Airway epithelial cell (primary cell): ENCODE data around the gene HCN3. TPM values are rescaled to one million over a fixed set of nuclear protein-coding genes. Genes with fewer than 3 reads are reported as not detected.

ENCODE experiments used
- total RNA-seq: library from RNA; depleted of rRNA; stranded (reverse); fragments of >200 nt; gene quantifications from 2 replicates; pipeline ENCODE4 v1.2.3, GENCODE V29; 2015

Gene HCN3
- 0.28 and 1.3 TPM in 2 replicates for total RNA-seq

GRCh38 chr1:155277070-155277901 is at the start of gene HCN3:
HCN3 (plus strand) TSS chr1:155277463; CDS start chr1:155277591, 128 bp downstream.

DNA sequence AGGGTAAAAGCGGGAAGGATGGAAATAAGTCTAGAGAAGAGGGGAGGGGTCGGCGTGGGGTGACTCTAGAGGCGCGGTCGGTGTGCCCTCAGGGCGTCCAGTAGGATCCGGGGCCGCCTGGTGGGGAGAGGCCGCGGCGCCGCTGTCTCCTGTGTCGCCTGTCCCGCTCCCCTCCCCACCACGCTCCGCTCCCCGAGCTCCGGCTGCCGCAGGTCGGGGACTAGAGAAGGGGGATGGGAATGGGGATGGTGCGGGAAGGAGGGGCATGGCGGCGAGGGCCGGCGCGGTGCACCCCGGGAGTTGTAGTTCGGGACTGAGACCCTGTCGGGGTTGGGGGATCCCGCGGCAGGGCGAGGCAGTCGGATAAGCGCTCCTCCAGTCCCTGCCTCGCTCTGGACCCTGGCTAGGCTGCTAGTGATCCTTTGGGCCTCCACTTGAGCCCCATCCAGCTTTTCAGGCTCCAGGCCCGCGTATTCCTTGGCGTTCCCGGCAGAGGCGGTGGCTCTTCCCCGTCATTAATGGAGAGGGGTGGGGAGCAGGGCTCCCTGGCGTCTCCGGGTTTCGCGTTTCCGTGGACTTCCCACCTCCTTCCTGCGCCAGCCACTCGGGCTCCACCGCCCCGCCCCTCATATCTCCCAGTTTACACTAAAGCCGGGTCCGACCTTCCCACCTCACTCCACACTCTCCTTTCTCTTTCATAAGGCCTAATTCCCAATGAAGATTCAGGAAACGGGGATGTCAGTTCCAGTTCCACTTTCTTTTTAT is 21.8 kb upstream of the HCN3 start, which contains the start of gene ENTREP3:
ENTREP3 (minus strand) TSS at position 241 of the 765 bp plus-strand sequence. CDS start 606 bp downstream, outside the sequence.

DNA sequence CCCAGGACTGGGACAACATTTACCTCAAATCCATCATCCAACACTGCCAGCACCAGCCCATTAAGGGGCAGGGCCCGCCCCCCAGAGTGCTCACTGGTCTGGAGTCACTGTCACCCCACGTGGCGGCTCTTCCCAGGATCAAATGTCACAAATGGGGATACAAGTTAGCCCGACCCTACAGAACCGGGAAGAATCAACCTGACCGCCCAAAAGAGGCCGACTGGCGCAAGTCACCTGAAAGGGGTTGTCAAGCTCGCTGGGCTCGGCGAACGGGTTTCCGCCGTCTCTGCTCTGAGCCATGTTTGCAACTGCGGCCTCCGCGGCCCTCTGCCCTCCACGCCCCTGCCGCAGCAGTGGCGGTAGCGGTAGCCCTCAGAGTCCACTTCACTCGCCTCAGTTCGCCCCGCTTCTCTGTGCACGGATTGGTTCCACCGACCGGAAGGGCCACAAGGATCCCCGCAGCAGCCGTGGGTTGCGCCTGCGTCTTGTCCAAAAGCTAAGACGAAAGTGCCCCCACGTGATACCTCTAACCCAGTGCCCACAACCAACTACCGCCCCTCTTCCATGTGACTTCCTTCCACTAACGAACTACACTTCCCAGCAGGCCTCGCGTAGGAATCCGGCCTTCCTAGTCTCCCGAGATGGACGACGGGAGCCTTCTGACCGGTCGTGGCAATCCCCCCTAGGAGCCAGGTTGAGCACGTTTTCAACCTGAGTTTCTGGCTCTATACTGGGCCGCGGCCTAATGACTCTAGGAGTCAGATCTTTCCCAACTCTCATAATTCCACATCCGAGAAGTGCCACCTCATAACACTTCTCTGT is 15.2 kb upstream of the HCN3 start, which contains the start of gene SCAMP3:
SCAMP3 (minus strand) TSS at position 509 of the 822 bp plus-strand sequence; CDS start at position 300, 209 bp downstream.

DNA sequence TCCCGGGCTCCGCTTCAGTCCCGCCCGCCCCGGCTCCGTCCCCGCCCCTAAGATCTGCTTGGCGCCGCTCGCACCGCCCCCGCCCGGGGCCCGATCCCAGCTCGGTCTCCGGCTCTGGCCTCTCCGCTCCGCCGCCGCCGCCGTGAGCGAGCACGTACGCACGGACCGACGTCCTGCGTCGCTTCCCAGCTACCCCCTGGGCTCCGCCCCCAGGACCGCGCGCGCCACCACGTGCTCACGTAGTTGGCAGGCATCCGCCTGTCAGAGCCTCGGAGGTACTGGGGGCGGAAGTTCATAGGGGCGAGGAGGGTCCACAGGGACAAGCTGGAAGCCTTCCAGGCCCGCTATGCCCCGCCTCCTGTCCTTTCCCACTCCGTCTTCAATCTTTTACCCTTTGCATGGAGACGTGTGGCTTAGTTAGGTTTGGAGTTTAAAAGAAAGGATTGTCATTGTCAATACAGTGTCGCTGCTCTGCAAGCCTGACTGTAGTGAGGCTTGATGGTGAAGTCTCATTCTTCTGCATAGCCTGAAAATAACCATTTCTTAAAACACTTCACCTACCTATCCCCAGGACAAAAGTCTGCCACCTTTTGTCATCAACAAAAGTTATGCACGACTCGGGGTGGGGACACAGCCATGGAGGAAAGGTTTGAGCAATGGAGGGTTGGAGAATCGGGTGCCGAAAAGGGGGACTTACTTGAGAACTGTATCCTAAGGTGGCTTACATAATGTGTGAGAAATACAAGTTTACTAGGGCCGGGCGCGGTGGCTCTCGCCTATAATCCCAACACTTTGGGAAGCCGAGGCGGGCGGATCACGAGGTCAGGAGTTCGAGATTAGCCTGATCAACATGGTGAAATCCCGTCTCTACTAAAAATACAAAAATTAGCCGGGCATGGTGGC is 3.7 kb upstream of the HCN3 start, which contains the start of gene CLK2:
CLK2 (minus strand) TSS at position 162 of the 903 bp plus-strand sequence. CDS start 2,527 bp downstream, outside the sequence.

GRCh38 chr1:155301342-155301841 is 24.1 kb downstream of the HCN3 start, which contains the start of gene PKLR:
PKLR (minus strand) TSS chr1:155301438; CDS start chr1:155301395, 43 bp downstream.

DNA sequence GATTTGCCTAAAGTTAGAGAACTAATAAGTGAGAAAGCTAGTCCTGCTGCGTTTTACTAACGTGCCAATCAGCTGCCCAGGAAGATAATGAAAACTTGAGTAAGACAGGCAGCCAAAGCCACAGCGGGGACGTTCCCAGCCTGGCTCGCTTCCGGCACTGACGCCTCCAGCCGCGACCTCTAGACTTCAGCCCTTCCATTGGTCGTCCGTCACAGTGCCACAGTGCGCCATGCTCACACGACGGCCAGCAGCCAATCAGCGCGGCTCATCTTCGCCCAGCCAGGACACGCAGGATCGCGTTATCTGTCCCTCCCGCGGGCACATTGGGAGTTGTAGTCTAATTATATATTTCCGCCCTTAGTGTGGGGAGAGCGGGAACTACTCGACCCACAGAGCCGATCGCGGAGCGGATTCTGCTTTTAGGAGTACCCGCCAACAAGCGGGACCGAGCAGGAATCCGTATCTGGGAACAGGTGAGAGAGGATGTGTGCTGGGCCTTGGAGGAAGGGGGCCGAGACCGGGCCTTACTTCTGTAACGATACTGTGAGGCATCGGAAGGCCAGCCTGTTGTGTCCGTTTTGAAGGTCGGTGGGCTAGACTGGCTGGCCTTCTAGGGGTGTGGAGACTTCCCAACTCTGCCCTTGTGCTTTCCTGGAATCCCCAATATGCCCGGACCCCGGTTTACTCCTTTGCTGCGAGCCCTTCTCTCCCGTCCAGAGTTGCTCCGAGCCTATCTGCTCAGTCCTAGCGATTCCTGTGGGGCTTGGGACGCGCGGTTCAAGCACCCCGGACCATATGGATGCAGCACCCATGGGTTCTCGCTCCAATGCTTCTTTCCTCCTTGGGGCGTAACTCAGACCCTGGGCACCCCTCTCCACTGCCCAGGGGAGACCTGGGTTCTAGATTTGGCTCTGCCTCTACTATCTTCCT is 31.5 kb downstream of the HCN3 start, which contains the start of gene FDPS:
FDPS (plus strand) TSS at position 374 of the 930 bp plus-strand sequence. CDS start 924 bp downstream, outside the sequence.

GRCh38 chr1:155320661-155321617 is 43.7 kb downstream of the HCN3 start, which contains the start of gene RUSC1:
RUSC1 (plus strand) TSS chr1:155320894; CDS start chr1:155321774, 880 bp downstream.

Other genes with a start within 250 kb of the HCN3 start
- gene DCST2, start 243.7 kb upstream of the HCN3 start, total RNA-seq = 0.07 TPM in 1 of 2 replicates, not detected in the other
- not detected in 2 replicates for gene DCST1, start 243.6 kb upstream of the HCN3 start, total RNA-seq
- 296 and 381 TPM in 2 replicates for gene ADAM15, start 226.1 kb upstream of the HCN3 start, total RNA-seq
- gene EFNA4, start 213.7 kb upstream of the HCN3 start, total RNA-seq = 25.0 and 26.7 TPM in 2 replicates
- 20.9 and 33.1 TPM in 2 replicates for gene EFNA3, start 198.6 kb upstream of the HCN3 start, total RNA-seq
- 26.1 and 41.9 TPM in 2 replicates for gene EFNA1, start 149.6 kb upstream of the HCN3 start, total RNA-seq
- 46.4 and 54.8 TPM in 2 replicates for gene SLC50A1, start 141.6 kb upstream of the HCN3 start, total RNA-seq
- 32.6 and 44.4 TPM in 2 replicates for gene DPM3, start 136.9 kb upstream of the HCN3 start, total RNA-seq
- gene KRTCAP2, start 104.2 kb upstream of the HCN3 start, total RNA-seq = 88.1 and 130 TPM in 2 replicates
- 1.8 and 3.0 TPM in 2 replicates for gene TRIM46, start 103.6 kb upstream of the HCN3 start, total RNA-seq
- 4.8 and 8.2 TPM in 2 replicates for gene THBS3, start 69.6 kb upstream of the HCN3 start, total RNA-seq
- gene MTX1, start 68.8 kb upstream of the HCN3 start, total RNA-seq = 72.9 and 101 TPM in 2 replicates
- gene ENTREP3, start 22.0 kb upstream of the HCN3 start, total RNA-seq = 20.9 and 28.0 TPM in 2 replicates
- gene SCAMP3, start 15.1 kb upstream of the HCN3 start, total RNA-seq = 48.8 and 83.8 TPM in 2 replicates
- 21.6 and 32.8 TPM in 2 replicates for gene CLK2, start 4.0 kb upstream of the HCN3 start, total RNA-seq
- 0.28 TPM in 1 of 2 replicates, not detected in the other for gene PKLR, start 24.0 kb downstream of the HCN3 start, total RNA-seq
- gene FDPS, start 31.4 kb downstream of the HCN3 start, total RNA-seq = 420 and 512 TPM in 2 replicates
- gene RUSC1, start 43.4 kb downstream of the HCN3 start, total RNA-seq = 39.1 and 41.8 TPM in 2 replicates